ENCODE measurements around the gene MTPN. TPM values are rescaled to one million over a fixed set of nuclear protein-coding genes. Genes with fewer than 3 reads are reported as not detected.

MTPN gene
- total RNA-seq, 4 donors from 2014 or later: 48.5 to 94.2 (median 58.7) TPM

- H3K27ac ChIP-seq: no peak overlapping the region
- TF ChIP-seq CTCF (IDR thresholded peaks at IDR 0.05 in 4 of 5, conservative IDR thresholded peaks at IDR 0.05 in 1 of 5) (no peak), POLR2A (IDR thresholded peaks at IDR 0.05) (no peak)
- no peaks in the 10 kb centered on the region for H3K27me3 ChIP-seq
- H3K9me3 ChIP-seq: no peaks in the 10 kb centered on the region
- ATAC-seq: no peak
- no peaks in the 10 kb centered on the region for H3K4me1 ChIP-seq
- H3K36me3 ChIP-seq: no peaks in the 10 kb centered on the region
- DNase-seq: no peak
- no peak overlapping the region for H3K4me3 ChIP-seq
- in situ Hi-C loops (cut with MboI; ENCODE audit: low sequenced_read_pairs in 4 of 4) (no loop called here), intact Hi-C loops (cut with DNase I; ENCODE audit: low total_unique reads) (no loop called here)
Measured at GRCh38 chr7:135905355-135905754, 71.8 kb downstream of the MTPN start.

GRCh38 chr7:135904282-135904681 is 72.9 kb downstream of the MTPN start:
- TF ChIP-seq POLR2A (IDR thresholded peaks at IDR 0.05): no peak
- no peak for TF ChIP-seq CTCF (IDR thresholded peaks at IDR 0.05 in 4 of 5, conservative IDR thresholded peaks at IDR 0.05 in 1 of 5)
- in situ Hi-C loops (cut with MboI; ENCODE audit: low sequenced_read_pairs in 4 of 4) (no loop called here), intact Hi-C loops (cut with DNase I; ENCODE audit: low total_unique reads) (no loop called here)
- no peaks in the 10 kb centered on the region for H3K9me3 ChIP-seq
- DNase-seq (no peak), ATAC-seq (no peak)
- no peaks in the 10 kb centered on the region for H3K36me3 ChIP-seq
- H3K4me1 ChIP-seq: no peaks in the 10 kb centered on the region
- no peak overlapping the region for H3K27ac ChIP-seq
- H3K27me3 ChIP-seq: no peaks in the 10 kb centered on the region
- H3K4me3 ChIP-seq: no peak overlapping the region

- intact Hi-C loops (cut with DNase I; ENCODE audit: low total_unique reads): no loop called here
- H3K27ac ChIP-seq: no peak overlapping the region
- no peaks in the 10 kb centered on the region for H3K36me3 ChIP-seq
- no peaks in the 10 kb centered on the region for H3K27me3 ChIP-seq
- in situ Hi-C loops (cut with MboI; ENCODE audit: low sequenced_read_pairs in 4 of 4): no loop called here
- ATAC-seq (no peak), DNase-seq (no peak)
- H3K4me3 ChIP-seq: no peak overlapping the region
- no peaks in the 10 kb centered on the region for H3K9me3 ChIP-seq
- TF ChIP-seq POLR2A (IDR thresholded peaks at IDR 0.05): no peak
- TF ChIP-seq CTCF (IDR thresholded peaks at IDR 0.05 in 4 of 5, conservative IDR thresholded peaks at IDR 0.05 in 1 of 5): no peak
- no peaks in the 10 kb centered on the region for H3K4me1 ChIP-seq
Measured at GRCh38 chr7:135901585-135902540, 75.3 kb downstream of the MTPN start.

GRCh38 chr7:135900065-135900546 is 77.1 kb downstream of the MTPN start:
- TF ChIP-seq CTCF (IDR thresholded peaks at IDR 0.05 in 4 of 5, conservative IDR thresholded peaks at IDR 0.05 in 1 of 5): no peak
- no peak for TF ChIP-seq POLR2A (IDR thresholded peaks at IDR 0.05)
- ATAC-seq: no peak
- no peaks in the 10 kb centered on the region for H3K9me3 ChIP-seq
- in situ Hi-C loops (cut with MboI; ENCODE audit: low sequenced_read_pairs in 4 of 4): no loop called here
- H3K27ac ChIP-seq: no peak overlapping the region
- DNase-seq: no peak
- intact Hi-C loops (cut with DNase I; ENCODE audit: low total_unique reads): no loop called here
- H3K4me1 ChIP-seq: no peaks in the 10 kb centered on the region
- no peaks in the 10 kb centered on the region for H3K27me3 ChIP-seq
- no peak overlapping the region for H3K4me3 ChIP-seq
- no peaks in the 10 kb centered on the region for H3K36me3 ChIP-seq

Measured in gastrocnemius medialis (tissue), 4 donors.